Skeletal muscle satellite cell (primary cell): ENCODE results near the gene SEMA4F.

Source experiments
- H3K27me3 ChIP-seq: 2 replicates; pipeline ENCODE4 v1.7.0; 2013; ENCODE audit warnings: low read length; ENCODE audit not compliant: control insufficient read depth, insufficient read depth
- H3K36me3 ChIP-seq: 2 replicates; pipeline ENCODE4 v1.7.0; 2013; ENCODE audit warnings: mild to moderate bottlenecking, control low read depth, low read length; ENCODE audit not compliant: insufficient read depth
- H3K4me1 ChIP-seq: 2 replicates; pipeline ENCODE4 v1.7.0; 2013; ENCODE audit warnings: low read length; ENCODE audit not compliant: control insufficient read depth, insufficient read depth
- H3K4me2 ChIP-seq: 2 replicates; pipeline ENCODE4 v1.7.0; 2013; ENCODE audit warnings: mild to moderate bottlenecking, low read length
- H3K4me3 ChIP-seq: 2 replicates; pipeline ENCODE4 v1.7.0; 2013; ENCODE audit warnings: low read length
- H3K9ac ChIP-seq: 2 replicates; pipeline ENCODE4 v1.7.0; 2013; ENCODE audit warnings: mild to moderate bottlenecking, low read depth, low read length, moderate library complexity
- H3K9me3 ChIP-seq: replicated peaks from 2 replicates; pipeline ENCODE4 v1.7.0; 2013; ENCODE audit warnings: mild to moderate bottlenecking, control low read depth, low read length

Gene SEMA4F

GRCh38 chr2:74632939-74633312, 21.1 kb upstream of the SEMA4F start:
- Histone ChIP-seq H3K4me1 (no peaks in the 10 kb centered on the region), H3K27me3 (peaks cover 49% of the 10 kb centered on the region), H3K4me2 (no peak overlapping the region), H3K4me3 (no peak overlapping the region), H3K9me3 (no peaks in the 10 kb centered on the region), H3K9ac (no peak overlapping the region), H3K36me3 (no peaks in the 10 kb centered on the region)

- Histone ChIP-seq H3K36me3 (no peaks in the 10 kb centered on the region), H3K9ac (no peak overlapping the region), H3K27me3 (peaks cover 51% of the 10 kb centered on the region), H3K4me3 (no peak overlapping the region), H3K4me2 (no peak overlapping the region), H3K4me1 (no peaks in the 10 kb centered on the region), H3K9me3 (no peaks in the 10 kb centered on the region)
Measured at GRCh38 chr2:74639550-74639949, 14.5 kb upstream of the SEMA4F start.

- Histone ChIP-seq H3K36me3 (no peaks in the 10 kb centered on the region), H3K9ac (no peak overlapping the region), H3K4me2 (no peak overlapping the region), H3K9me3 (no peaks in the 10 kb centered on the region), H3K4me1 (no peaks in the 10 kb centered on the region), H3K4me3 (no peak overlapping the region), H3K27me3 (peaks cover 20% of the 10 kb centered on the region)
Measured at GRCh38 chr2:74645344-74645743, 8.7 kb upstream of the SEMA4F start.

- no peaks in the 10 kb centered on the region for H3K36me3 ChIP-seq
- H3K27me3 ChIP-seq = peaks cover 21% of the 10 kb centered on the region
- H3K9me3 ChIP-seq = no peaks in the 10 kb centered on the region
- H3K9ac ChIP-seq = no peak overlapping the region
- H3K4me2 ChIP-seq = no peak overlapping the region
- no peak overlapping the region for H3K4me3 ChIP-seq
- H3K4me1 ChIP-seq = no peaks in the 10 kb centered on the region
Measured at GRCh38 chr2:74646201-74646600, 7.8 kb upstream of the SEMA4F start.

GRCh38 chr2:74646834-74647482, 7.1 kb upstream of the SEMA4F start:
- no peak overlapping the region for H3K9ac ChIP-seq
- no peaks in the 10 kb centered on the region for H3K36me3 ChIP-seq
- H3K9me3 ChIP-seq = no peaks in the 10 kb centered on the region
- H3K27me3 ChIP-seq = peaks cover 18% of the 10 kb centered on the region
- H3K4me1 ChIP-seq = no peaks in the 10 kb centered on the region
- no peak overlapping the region for H3K4me3 ChIP-seq
- H3K4me2 ChIP-seq = no peak overlapping the region

GRCh38 chr2:74648009-74648443, 6.0 kb upstream of the SEMA4F start, which contains the start of gene M1AP:
TSS of gene M1AP (minus strand) at chr2:74648330. CDS start at chr2:74640275, 8,055 bp downstream.
- Histone ChIP-seq H3K9ac (no peak within 1 kb of the TSS), H3K4me1 (no peaks in the 10 kb centered on the region), H3K9me3 (no peaks in the 10 kb centered on the region), H3K4me2 (no peak within 1 kb of the TSS), H3K27me3 (peaks cover 14% of the 10 kb centered on the region), H3K4me3 (no peak within 1 kb of the TSS), H3K36me3 (no peaks in the 10 kb centered on the region)

GRCh38 chr2:74653589-74653984, 460 bp upstream of the SEMA4F start:
- Histone ChIP-seq H3K4me2 (peak overlapping the region; percentile 98), H3K9me3 (no peaks in the 10 kb centered on the region), H3K4me3 (peak overlapping the region; percentile 88), H3K4me1 (peaks cover 14% of the 10 kb centered on the region), H3K27me3 (peaks cover 10% of the 10 kb centered on the region), H3K36me3 (no peaks in the 10 kb centered on the region), H3K9ac (peak overlapping the region; percentile 88)

GRCh38 chr2:74655579-74655978, 1.5 kb downstream of the SEMA4F start:
- Histone ChIP-seq H3K27me3 (peaks cover 1% of the 10 kb centered on the region), H3K36me3 (no peaks in the 10 kb centered on the region), H3K9ac (no peak overlapping the region)

GRCh38 chr2:74658516-74658915, 4.5 kb downstream of the SEMA4F start:
- no peaks in the 10 kb centered on the region for H3K9me3 ChIP-seq
- no peak overlapping the region for H3K4me3 ChIP-seq
- H3K9ac ChIP-seq = no peak overlapping the region
- no peaks in the 10 kb centered on the region for H3K27me3 ChIP-seq
- H3K4me2 ChIP-seq = no peak overlapping the region
- no peaks in the 10 kb centered on the region for H3K36me3 ChIP-seq
- peaks cover 13% of the 10 kb centered on the region for H3K4me1 ChIP-seq

More at GRCh38 chr2:74655579-74655978, 1.5 kb downstream of the SEMA4F start:
- no peaks in the 10 kb centered on the region for H3K9me3 ChIP-seq
- H3K4me3 ChIP-seq = no peak overlapping the region
- H3K4me2 ChIP-seq = no peak overlapping the region
- H3K4me1 ChIP-seq = peaks cover 14% of the 10 kb centered on the region

- Histone ChIP-seq H3K4me1 (peaks cover 9% of the 10 kb centered on the region), H3K27me3 (no peaks in the 10 kb centered on the region), H3K4me2 (no peak overlapping the region), H3K9ac (no peak overlapping the region), H3K4me3 (no peak overlapping the region), H3K9me3 (no peaks in the 10 kb centered on the region), H3K36me3 (no peaks in the 10 kb centered on the region)
Measured at GRCh38 chr2:74659462-74659861, 5.4 kb downstream of the SEMA4F start.

- Histone ChIP-seq H3K9ac (no peak overlapping the region), H3K4me2 (no peak overlapping the region), H3K36me3 (no peaks in the 10 kb centered on the region), H3K9me3 (no peaks in the 10 kb centered on the region), H3K27me3 (no peaks in the 10 kb centered on the region), H3K4me1 (peaks cover 7% of the 10 kb centered on the region), H3K4me3 (no peak overlapping the region)
Measured at GRCh38 chr2:74668087-74668486, 14.0 kb downstream of the SEMA4F start.

GRCh38 chr2:74670263-74670662, 16.2 kb downstream of the SEMA4F start:
- Histone ChIP-seq H3K9ac (no peak overlapping the region), H3K4me3 (no peak overlapping the region), H3K36me3 (peaks cover 2% of the 10 kb centered on the region), H3K4me2 (no peak overlapping the region), H3K27me3 (no peaks in the 10 kb centered on the region), H3K9me3 (no peaks in the 10 kb centered on the region), H3K4me1 (peaks cover 7% of the 10 kb centered on the region)
